ENCODE data around the gene MYO6. TPM values are rescaled to one million over a fixed set of nuclear protein-coding genes. Genes with fewer than 3 reads are reported as not detected.

The MYO6 gene
- total and polyA plus RNA-seq, 2 of the 4 experiments (the other 2 are of a cell fraction) = 6.1 to 6.8 TPM

GRCh38 chr6:75747152-75747992, 1.7 kb upstream of the MYO6 start:
- in situ Hi-C loops (cut with MboI; ENCODE audit: low sequenced_read_pairs) = no loop called here
- CTCF ChIA-PET = no interaction called here
- peaks cover 6 to 19% of the 10 kb centered on the region in 2 experiments for H3K79me1 ChIP-seq (ENCODE audit: low read depth in 1 of 2, low read length in 2 of 2)
- no peak overlapping the region for H4K5ac ChIP-seq (ENCODE audit: low read depth, low read length)
- H2BK20ac ChIP-seq (ENCODE audit: low read depth, low read length) = no peak overlapping the region
- dilution Hi-C loops (cut with HindIII; ENCODE audit: low sequenced_read_pairs, unreplicated experiment) = no loop called here
- no peak overlapping the region for H2AK5ac ChIP-seq (ENCODE audit: low read depth, low read length)
- ATAC-seq (ENCODE audit: low read depth) (no peak), DNase-seq (no peak)
- H3K9ac ChIP-seq (ENCODE audit: low read depth, low read length) = no peak overlapping the region
- no peak overlapping the region for H2AK9ac ChIP-seq (replicated peaks; ENCODE audit: low read depth, low read length, poor library complexity)
- no peak overlapping the region for H3K18ac ChIP-seq (ENCODE audit: low read depth, low read length)
- no peak overlapping the region for H2BK120ac ChIP-seq (ENCODE audit: low read depth, low read length)
- BruUV-seq (replicated peaks) = no TSS peak
- WGBS, 2 experiments (ENCODE audit: extremely low coverage in 2 of 2, insufficient read length in 1 of 2) = 94% methylated on average over 2 of the region's 9 CpGs; no CpG with 5 or more reads in 1 of the 2 experiments
- no peak overlapping the region for H4K91ac ChIP-seq (ENCODE audit: insufficient read depth, low read depth, low read length)
- H3K4me1 ChIP-seq (ENCODE audit: control insufficient read depth, insufficient read depth, low read length) = peaks cover under 1% of the 10 kb centered on the region; the same call in 1 of the 2 replicates
- no peaks in the 10 kb centered on the region for H3K9me3 ChIP-seq (ENCODE audit: control insufficient read depth, insufficient read depth, low read length)
- no peak overlapping the region for H3K56ac ChIP-seq (ENCODE audit: extremely low read depth, insufficient read depth, low read length)
- no peak overlapping the region for H3K4me3 ChIP-seq (ENCODE audit: insufficient read depth, low read depth, low read length)
- H3K36me3 ChIP-seq (ENCODE audit: control insufficient read depth, insufficient read depth, low read length) = no peaks in the 10 kb centered on the region
- no peaks in the 10 kb centered on the region; the same call in 1 of the 2 replicates for H3K9me1 ChIP-seq (ENCODE audit: insufficient read depth, low read length)
- H3K14ac ChIP-seq (replicated peaks; ENCODE audit: low read depth, low read length) = no peak overlapping the region
- peaks cover 4% of the 10 kb centered on the region for H3K27me3 ChIP-seq (ENCODE audit: control insufficient read depth, insufficient read depth, low read length)
- POLR2A ChIA-PET (ENCODE audit: unreplicated experiment) = no interaction called here
- H2BK5ac ChIP-seq (ENCODE audit: low read depth, low read length, poor library complexity, severe bottlenecking) = no peak overlapping the region
- H3K23ac ChIP-seq (ENCODE audit: low read depth, low read length) = no peak overlapping the region
- H4K8ac ChIP-seq (ENCODE audit: low read depth in 2 of 2, low read length in 2 of 2) = no peak overlapping the region
- no peak overlapping the region for H3K4me2 ChIP-seq (ENCODE audit: low read depth, low read length)
- no peak overlapping the region for H3K4ac ChIP-seq (ENCODE audit: low read depth, low read length)
- H2BK15ac ChIP-seq (ENCODE audit: low read depth, low read length) = no peak overlapping the region
- intact Hi-C loops (cut with micrococcal nuclease) = no loop called here
- no peak overlapping the region for H3K27ac ChIP-seq (ENCODE audit: insufficient read depth, low read length)
- H4K20me1 ChIP-seq (ENCODE audit: insufficient read depth, low read length) = no peaks in the 10 kb centered on the region
- no peak for TF ChIP-seq USF2 (IDR thresholded peaks at IDR 0.05; ENCODE audit: low read depth, low read length)
- no peak for TF ChIP-seq POLR2A (IDR thresholded peaks at IDR 0.05; ENCODE audit: low read depth, low read length)
- no peak for TF ChIP-seq CTCF (conservative IDR thresholded peaks at IDR 0.05; ENCODE audit: low read depth, low read length)
- no peak overlapping the region for H2AFZ ChIP-seq (replicated peaks; ENCODE audit: low read length, poor library complexity)

Data from IMR-90 (cell line).